ENCODE data around the gene TEKTIP1. TPM values are rescaled to one million over a fixed set of nuclear protein-coding genes. Genes with fewer than 3 reads are reported as not detected.
"Not testable (repeated sequence)": the region's sequence is repeated elsewhere in the genome, so short reads cannot be mapped to it uniquely, and the experiment has no call there.

The TEKTIP1 gene
- total RNA-seq, 1 experiment from 2014 or later: not detected

GRCh38 chr19:3528080-3528479 lies 10.9 kb upstream of the TEKTIP1 start:
- H3K36me3 ChIP-seq (ENCODE audit: control insufficient read depth, insufficient read depth, low read length): no peaks in the 10 kb centered on the region
- POLR2A ChIA-PET: no interaction called here
- DNase-seq (ENCODE audit: low read depth, low spot score) (no peak), ATAC-seq (no peak)
- intact Hi-C loops (cut with micrococcal nuclease; ENCODE audit: unreplicated experiment) (no loop called here), in situ Hi-C loops (cut with HindIII; ENCODE audit: low pct_unique_long_range_greater_than_20kb, low sequenced_read_pairs) (no loop called here)
- H3K27ac ChIP-seq (ENCODE audit: low read length): no peak overlapping the region
- no peaks in the 10 kb centered on the region for H3K9me3 ChIP-seq (ENCODE audit: control insufficient read depth, insufficient read depth, low read depth, low read length)
- no peak overlapping the region for H3K4me3 ChIP-seq (ENCODE audit: low read depth in 2 of 2, low read length in 2 of 2)
- TF ChIP-seq SIN3A (IDR thresholded peaks at IDR 0.05; ENCODE audit: borderline replicate concordance, insufficient read depth, low read depth, low read length): no peak
- no peak for TF ChIP-seq POLR2AphosphoS5 (IDR thresholded peaks at IDR 0.05; ENCODE audit: low read depth, low read length)
- TF ChIP-seq REST (IDR thresholded peaks at IDR 0.05; ENCODE audit: insufficient read depth in 1 of 2, low read depth in 2 of 2, low read length in 1 of 2): no peak
- TF ChIP-seq TCF7L2 (IDR thresholded peaks at IDR 0.05; ENCODE audit: low read depth, low read length): no peak
- no peak for TF ChIP-seq CTCF (IDR thresholded peaks at IDR 0.05)
- BruUV-seq (replicated peaks): no TSS peak
- no peaks in the 10 kb centered on the region for H3K27me3 ChIP-seq (ENCODE audit: control insufficient read depth, insufficient read depth, low read length)
- CTCF ChIA-PET: no interaction called here
- H3K4me1 ChIP-seq (ENCODE audit: control insufficient read depth, insufficient read depth, low read length): no peaks in the 10 kb centered on the region

- DNase-seq (ENCODE audit: low read depth, low spot score) (no peak), ATAC-seq (no peak)
- POLR2A ChIA-PET: no interaction called here
- CTCF ChIA-PET: no interaction called here
- TF ChIP-seq CTCF (IDR thresholded peaks at IDR 0.05) (no peak), REST (IDR thresholded peaks at IDR 0.05; ENCODE audit: insufficient read depth in 1 of 2, low read depth in 2 of 2, low read length in 1 of 2) (no peak), TCF7L2 (IDR thresholded peaks at IDR 0.05; ENCODE audit: low read depth, low read length) (no peak), POLR2AphosphoS5 (IDR thresholded peaks at IDR 0.05; ENCODE audit: low read depth, low read length) (no peak), SIN3A (IDR thresholded peaks at IDR 0.05; ENCODE audit: borderline replicate concordance, insufficient read depth, low read depth, low read length) (no peak)
- Histone ChIP-seq H3K4me1 (ENCODE audit: control insufficient read depth, insufficient read depth, low read length) (no peaks in the 10 kb centered on the region), H3K27me3 (ENCODE audit: control insufficient read depth, insufficient read depth, low read length) (no peaks in the 10 kb centered on the region), H3K9me3 (ENCODE audit: control insufficient read depth, insufficient read depth, low read depth, low read length) (no peaks in the 10 kb centered on the region), H3K36me3 (ENCODE audit: control insufficient read depth, insufficient read depth, low read length) (no peaks in the 10 kb centered on the region), H3K27ac (ENCODE audit: low read length) (no peak overlapping the region), H3K4me3 (ENCODE audit: low read depth in 2 of 2, low read length in 2 of 2) (no peak overlapping the region)
- BruUV-seq (replicated peaks): no TSS peak
- in situ Hi-C loops (cut with HindIII; ENCODE audit: low pct_unique_long_range_greater_than_20kb, low sequenced_read_pairs) (no loop called here), intact Hi-C loops (cut with micrococcal nuclease; ENCODE audit: unreplicated experiment) (no loop called here)
Measured at GRCh38 chr19:3528539-3529211, 10.3 kb upstream of the TEKTIP1 start.

- BruUV-seq (replicated peaks); H3K4me3 ChIP-seq (ENCODE audit: low read depth in 2 of 2, low read length in 2 of 2); H3K36me3 ChIP-seq (ENCODE audit: control insufficient read depth, insufficient read depth, low read length): not testable (repeated sequence)
Measured at GRCh38 chr19:3529299-3529698, 9.7 kb upstream of the TEKTIP1 start.

More at GRCh38 chr19:3529299-3529698, 9.7 kb upstream of the TEKTIP1 start:
- intact Hi-C loops (cut with micrococcal nuclease; ENCODE audit: unreplicated experiment); H3K27me3 ChIP-seq (ENCODE audit: control insufficient read depth, insufficient read depth, low read length); H3K27ac ChIP-seq (ENCODE audit: low read length); in situ Hi-C loops (cut with HindIII; ENCODE audit: low pct_unique_long_range_greater_than_20kb, low sequenced_read_pairs); H3K4me1 ChIP-seq (ENCODE audit: control insufficient read depth, insufficient read depth, low read length); DNase-seq (ENCODE audit: low read depth, low spot score); POLR2A ChIA-PET; CTCF ChIA-PET; ATAC-seq; H3K9me3 ChIP-seq (ENCODE audit: control insufficient read depth, insufficient read depth, low read depth, low read length): not testable (repeated sequence)
